ENCODE results near the gene PPIA.

Gene PPIA

GRCh38 chr7:44766416-44766801, 30.1 kb upstream of the PPIA start:
- TF ChIP-seq ZNF70 (CRISPR knock-in tag; IDR thresholded peaks at IDR 0.05) (no peak), TSHZ2 (CRISPR knock-in tag; IDR thresholded peaks at IDR 0.05) (no peak), TCF4 (CRISPR knock-in tag; IDR thresholded peaks at IDR 0.05; ENCODE audit: borderline replicate concordance) (no peak), GLIS3 (CRISPR knock-in tag; IDR thresholded peaks at IDR 0.05) (no peak), POU6F1 (CRISPR knock-in tag; IDR thresholded peaks at IDR 0.05; ENCODE audit: borderline replicate concordance, low read depth) (no peak), ISL1 (CRISPR knock-in tag; IDR thresholded peaks at IDR 0.05) (no peak), ZFP30 (CRISPR knock-in tag; IDR thresholded peaks at IDR 0.05) (no peak), BACH2 (CRISPR knock-in tag; IDR thresholded peaks at IDR 0.05; ENCODE audit: borderline replicate concordance) (no peak)
- TF ChIP-seq, protein P1, sequence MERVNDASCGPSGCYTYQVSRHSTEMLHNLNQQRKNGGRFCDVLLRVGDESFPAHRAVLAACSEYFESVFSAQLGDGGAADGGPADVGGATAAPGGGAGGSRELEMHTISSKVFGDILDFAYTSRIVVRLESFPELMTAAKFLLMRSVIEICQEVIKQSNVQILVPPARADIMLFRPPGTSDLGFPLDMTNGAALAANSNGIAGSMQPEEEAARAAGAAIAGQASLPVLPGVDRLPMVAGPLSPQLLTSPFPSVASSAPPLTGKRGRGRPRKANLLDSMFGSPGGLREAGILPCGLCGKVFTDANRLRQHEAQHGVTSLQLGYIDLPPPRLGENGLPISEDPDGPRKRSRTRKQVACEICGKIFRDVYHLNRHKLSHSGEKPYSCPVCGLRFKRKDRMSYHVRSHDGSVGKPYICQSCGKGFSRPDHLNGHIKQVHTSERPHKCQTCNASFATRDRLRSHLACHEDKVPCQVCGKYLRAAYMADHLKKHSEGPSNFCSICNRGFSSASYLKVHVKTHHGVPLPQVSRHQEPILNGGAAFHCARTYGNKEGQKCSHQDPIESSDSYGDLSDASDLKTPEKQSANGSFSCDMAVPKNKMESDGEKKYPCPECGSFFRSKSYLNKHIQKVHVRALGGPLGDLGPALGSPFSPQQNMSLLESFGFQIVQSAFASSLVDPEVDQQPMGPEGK (CRISPR knock-in tag; IDR thresholded peaks at IDR 0.05; ENCODE audit: borderline replicate concordance), result no peak
- TF ChIP-seq, protein P2, sequence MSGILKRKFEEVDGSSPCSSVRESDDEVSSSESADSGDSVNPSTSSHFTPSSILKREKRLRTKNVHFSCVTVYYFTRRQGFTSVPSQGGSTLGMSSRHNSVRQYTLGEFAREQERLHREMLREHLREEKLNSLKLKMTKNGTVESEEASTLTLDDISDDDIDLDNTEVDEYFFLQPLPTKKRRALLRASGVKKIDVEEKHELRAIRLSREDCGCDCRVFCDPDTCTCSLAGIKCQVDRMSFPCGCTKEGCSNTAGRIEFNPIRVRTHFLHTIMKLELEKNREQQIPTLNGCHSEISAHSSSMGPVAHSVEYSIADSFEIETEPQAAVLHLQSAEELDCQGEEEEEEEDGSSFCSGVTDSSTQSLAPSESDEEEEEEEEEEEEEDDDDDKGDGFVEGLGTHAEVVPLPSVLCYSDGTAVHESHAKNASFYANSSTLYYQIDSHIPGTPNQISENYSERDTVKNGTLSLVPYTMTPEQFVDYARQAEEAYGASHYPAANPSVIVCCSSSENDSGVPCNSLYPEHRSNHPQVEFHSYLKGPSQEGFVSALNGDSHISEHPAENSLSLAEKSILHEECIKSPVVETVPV (CRISPR knock-in tag; IDR thresholded peaks at IDR 0.05), result no peak
- ATAC-seq, result no peak

- ATAC-seq, result no peak
- TF ChIP-seq, protein P1 (CRISPR knock-in tag; IDR thresholded peaks at IDR 0.05; ENCODE audit: borderline replicate concordance), result no peak
- TF ChIP-seq GLIS3 (CRISPR knock-in tag; IDR thresholded peaks at IDR 0.05) (no peak), TOX (CRISPR knock-in tag; IDR thresholded peaks at IDR 0.05; ENCODE audit: borderline replicate concordance) (no peak), ISL1 (CRISPR knock-in tag; IDR thresholded peaks at IDR 0.05) (no peak), BACH2 (CRISPR knock-in tag; IDR thresholded peaks at IDR 0.05; ENCODE audit: borderline replicate concordance) (no peak), ZFP3 (CRISPR knock-in tag; IDR thresholded peaks at IDR 0.05) (no peak), ZFP30 (CRISPR knock-in tag; IDR thresholded peaks at IDR 0.05) (no peak), ZC3H10 (CRISPR knock-in tag; IDR thresholded peaks at IDR 0.05) (no peak), POU6F1 (CRISPR knock-in tag; IDR thresholded peaks at IDR 0.05; ENCODE audit: borderline replicate concordance, low read depth) (no peak), SNAI2 (CRISPR knock-in tag; IDR thresholded peaks at IDR 0.05) (no peak), ARNTL (CRISPR knock-in tag; IDR thresholded peaks at IDR 0.05; ENCODE audit: borderline replicate concordance, low read depth) (no peak), ZNF565 (CRISPR knock-in tag; conservative IDR thresholded peaks at IDR 0.05; ENCODE audit: low read depth) (no peak), TCF4 (CRISPR knock-in tag; IDR thresholded peaks at IDR 0.05; ENCODE audit: borderline replicate concordance) (no peak), RARB (CRISPR knock-in tag; IDR thresholded peaks at IDR 0.05) (no peak), PPARA (CRISPR knock-in tag; IDR thresholded peaks at IDR 0.05; ENCODE audit: borderline replicate concordance) (no peak), CSDC2 (CRISPR knock-in tag; IDR thresholded peaks at IDR 0.05) (no peak), ZNF8 (CRISPR knock-in tag; IDR thresholded peaks at IDR 0.05) (no peak)
- TF ChIP-seq, protein P3, sequence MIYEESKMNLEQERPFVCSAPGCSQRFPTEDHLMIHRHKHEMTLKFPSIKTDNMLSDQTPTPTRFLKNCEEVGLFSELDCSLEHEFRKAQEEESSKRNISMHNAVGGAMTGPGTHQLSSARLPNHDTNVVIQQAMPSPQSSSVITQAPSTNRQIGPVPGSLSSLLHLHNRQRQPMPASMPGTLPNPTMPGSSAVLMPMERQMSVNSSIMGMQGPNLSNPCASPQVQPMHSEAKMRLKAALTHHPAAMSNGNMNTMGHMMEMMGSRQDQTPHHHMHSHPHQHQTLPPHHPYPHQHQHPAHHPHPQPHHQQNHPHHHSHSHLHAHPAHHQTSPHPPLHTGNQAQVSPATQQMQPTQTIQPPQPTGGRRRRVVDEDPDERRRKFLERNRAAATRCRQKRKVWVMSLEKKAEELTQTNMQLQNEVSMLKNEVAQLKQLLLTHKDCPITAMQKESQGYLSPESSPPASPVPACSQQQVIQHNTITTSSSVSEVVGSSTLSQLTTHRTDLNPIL (CRISPR knock-in tag; IDR thresholded peaks at IDR 0.05; ENCODE audit: low read depth), result no peak
- TF ChIP-seq, protein P2 (CRISPR knock-in tag; IDR thresholded peaks at IDR 0.05), result no peak
Observed at GRCh38 chr7:44767134-44767911, 29.2 kb upstream of the PPIA start.
